PC-9 (cell line): ENCODE data around the gene PES1. TPM values are rescaled to one million over a fixed set of nuclear protein-coding genes. Genes with fewer than 3 reads are reported as not detected.

Experiments
- BruUV-seq: library from RNA; stranded (reverse); fragments of 400-500 nt; replicated peaks from 2 replicates; lab custom pipeline; 2021; lab: Mats Ljungman, UMichigan
- CTCF ChIA-PET: fragments of 300-600 bp; sonication (Branson Sonifier 250); formaldehyde crosslinking; loops from one replicate; lab custom pipeline; 2022; ENCODE audit warnings: antibody characterized with exemption; lab: Charles Lee
- POLR2A ChIA-PET: fragments of 300-600 bp; sonication (Branson Sonifier 250); formaldehyde crosslinking; loops from one replicate; lab custom pipeline; 2022; ENCODE audit warnings: antibody characterized with exemption; ENCODE audit not compliant: unreplicated experiment; lab: Charles Lee
- DNase-seq, 2 experiments: peaks; one replicate each; pipeline versions ENCODE4 v3.0.0 to v3.0.0-alpha.2; 2015 to 2022; ENCODE audit warnings: mixed read lengths in 1 of 2
- H2AFZ ChIP-seq: fragments of 200-600 bp; sonication (generic); 2 replicates; pipeline ENCODE4 v1.8.1; 2017; ENCODE audit warnings: antibody characterized with exemption
- H3F3A ChIP-seq: fragments of 200-600 bp; sonication (generic); 2 replicates; pipeline ENCODE4 v1.8.1; 2017; ENCODE audit warnings: antibody characterized with exemption, mild to moderate bottlenecking, low read depth; ENCODE audit not compliant: insufficient read depth
- H3K27ac ChIP-seq: fragments of 200-600 bp; sonication (generic); 2 replicates; pipeline ENCODE4 v1.6.1; 2016; ENCODE audit warnings: mixed run types
- H3K27me3 ChIP-seq: fragments of 200-600 bp; sonication (generic); 2 replicates; pipeline ENCODE4 v1.6.1; 2016; ENCODE audit warnings: low read depth, mixed run types; ENCODE audit not compliant: insufficient read depth
- H3K36me3 ChIP-seq: fragments of 200-600 bp; sonication (generic); 2 replicates; pipeline ENCODE4 v1.6.1; 2016; ENCODE audit warnings: low read depth, mixed run types
- H3K4me1 ChIP-seq: fragments of 200-600 bp; sonication (generic); replicated peaks from 2 replicates; pipeline ENCODE4 v1.6.1; 2016; ENCODE audit warnings: mixed run types; ENCODE audit not compliant: insufficient read depth
- H3K4me2 ChIP-seq: fragments of 200-600 bp; sonication (generic); 2 replicates; pipeline ENCODE4 v1.6.1; 2017; ENCODE audit warnings: mixed run types
- H3K4me3 ChIP-seq: fragments of 200-600 bp; sonication (generic); 2 replicates; pipeline ENCODE4 v1.6.1; 2016; ENCODE audit warnings: mixed run types
- H3K79me2 ChIP-seq: fragments of 200-600 bp; sonication (generic); 2 replicates; pipeline ENCODE4 v1.6.1; 2017; ENCODE audit warnings: low read depth, mixed run types
- H3K9me2 ChIP-seq: fragments of 200-600 bp; sonication (generic); 2 replicates; pipeline ENCODE4 v1.8.1; 2017; ENCODE audit warnings: mild to moderate bottlenecking; ENCODE audit not compliant: insufficient read depth
- H3K9me3 ChIP-seq: fragments of 200-600 bp; sonication (generic); 2 replicates; pipeline ENCODE4 v1.8.1; 2016; ENCODE audit warnings: low read depth; ENCODE audit not compliant: insufficient read depth
- H4K20me1 ChIP-seq: fragments of 200-600 bp; sonication (generic); 2 replicates; pipeline ENCODE4 v1.8.1; 2017; ENCODE audit not compliant: insufficient read depth
- CTCF ChIP-seq: fragments of 200-600 bp; sonication (generic); conservative IDR thresholded peaks from 2 replicates; pipeline ENCODE4 v1.6.1; 2017; ENCODE audit warnings: mixed run types, antibody characterized with exemption, mild to moderate bottlenecking, moderate library complexity
- EZH2 ChIP-seq: fragments of 200-600 bp; sonication (generic); IDR thresholded peaks from 2 replicates; pipeline ENCODE4 v1.8.0; 2017; ENCODE audit warnings: antibody characterized with exemption, low read depth
- intact Hi-C: fragments of 100-400 bp; cut with micrococcal nuclease; formaldehyde crosslinking; loops from one replicate; pipeline ENCODE4 v1.10.0; 2022; ENCODE audit not compliant: unreplicated experiment
- total RNA-seq: library from RNA; stranded (reverse); gene quantifications from 2 replicates; pipeline ENCODE4 v1.2.3, GENCODE V29; 2021

Gene PES1
- total RNA-seq, 1 experiment from 2014 or later, result 94.3 TPM

GRCh38 chr22:30557243-30557642, 34.5 kb downstream of the PES1 start:
- no peaks in the 10 kb centered on the region for H3K36me3 ChIP-seq
- no peak overlapping the region for H3K4me3 ChIP-seq
- BruUV-seq, result no TSS peak
- TF ChIP-seq EZH2, result no peak
- no peak for TF ChIP-seq CTCF
- no peaks in the 10 kb centered on the region for H3K79me2 ChIP-seq
- H3K9me3 ChIP-seq, result no peaks in the 10 kb centered on the region
- H4K20me1 ChIP-seq, result no peaks in the 10 kb centered on the region
- H3K27me3 ChIP-seq, result no peaks in the 10 kb centered on the region
- ChIA-PET POLR2A (no interaction called here), CTCF (interaction anchor here (1.1 kb wide), 1 partner anchor 78 kb away, joined by 5 read pairs; no protein-coding TSS in a partner anchor)
- no peak overlapping the region for H3K4me2 ChIP-seq
- H3K4me1 ChIP-seq, result peaks cover 14% of the 10 kb centered on the region
- H3K9me2 ChIP-seq, result no peaks in the 10 kb centered on the region
- intact Hi-C loops, result loop anchor here (2.0 kb wide), 1 partner anchor 198 kb away; no protein-coding TSS in a partner anchor
- peaks cover 13% of the 10 kb centered on the region for H3F3A ChIP-seq
- no peak overlapping the region for H3K27ac ChIP-seq
- DNase-seq, result no peak
- H2AFZ ChIP-seq, result no peak overlapping the region

GRCh38 chr22:30556388-30556787, 35.3 kb downstream of the PES1 start:
- Histone ChIP-seq H3K79me2 (no peaks in the 10 kb centered on the region), H3K4me3 (no peak overlapping the region), H4K20me1 (no peaks in the 10 kb centered on the region), H3K9me2 (no peaks in the 10 kb centered on the region), H3K27me3 (no peaks in the 10 kb centered on the region), H3K4me2 (no peak overlapping the region), H3K36me3 (no peaks in the 10 kb centered on the region), H3K27ac (no peak overlapping the region), H3K4me1 (peaks cover 6% of the 10 kb centered on the region), H2AFZ (no peak overlapping the region), H3F3A (peaks cover 5% of the 10 kb centered on the region), H3K9me3 (no peaks in the 10 kb centered on the region)
- ChIA-PET POLR2A (no interaction called here), CTCF (no interaction called here)
- BruUV-seq, result no TSS peak
- intact Hi-C loops, result loop anchor here (2.0 kb wide), 1 partner anchor 198 kb away; no protein-coding TSS in a partner anchor
- TF ChIP-seq CTCF, result no peak; the same call in 1 of the 2 replicates
- no peak for TF ChIP-seq EZH2
- DNase-seq, result no peak

DNA sequence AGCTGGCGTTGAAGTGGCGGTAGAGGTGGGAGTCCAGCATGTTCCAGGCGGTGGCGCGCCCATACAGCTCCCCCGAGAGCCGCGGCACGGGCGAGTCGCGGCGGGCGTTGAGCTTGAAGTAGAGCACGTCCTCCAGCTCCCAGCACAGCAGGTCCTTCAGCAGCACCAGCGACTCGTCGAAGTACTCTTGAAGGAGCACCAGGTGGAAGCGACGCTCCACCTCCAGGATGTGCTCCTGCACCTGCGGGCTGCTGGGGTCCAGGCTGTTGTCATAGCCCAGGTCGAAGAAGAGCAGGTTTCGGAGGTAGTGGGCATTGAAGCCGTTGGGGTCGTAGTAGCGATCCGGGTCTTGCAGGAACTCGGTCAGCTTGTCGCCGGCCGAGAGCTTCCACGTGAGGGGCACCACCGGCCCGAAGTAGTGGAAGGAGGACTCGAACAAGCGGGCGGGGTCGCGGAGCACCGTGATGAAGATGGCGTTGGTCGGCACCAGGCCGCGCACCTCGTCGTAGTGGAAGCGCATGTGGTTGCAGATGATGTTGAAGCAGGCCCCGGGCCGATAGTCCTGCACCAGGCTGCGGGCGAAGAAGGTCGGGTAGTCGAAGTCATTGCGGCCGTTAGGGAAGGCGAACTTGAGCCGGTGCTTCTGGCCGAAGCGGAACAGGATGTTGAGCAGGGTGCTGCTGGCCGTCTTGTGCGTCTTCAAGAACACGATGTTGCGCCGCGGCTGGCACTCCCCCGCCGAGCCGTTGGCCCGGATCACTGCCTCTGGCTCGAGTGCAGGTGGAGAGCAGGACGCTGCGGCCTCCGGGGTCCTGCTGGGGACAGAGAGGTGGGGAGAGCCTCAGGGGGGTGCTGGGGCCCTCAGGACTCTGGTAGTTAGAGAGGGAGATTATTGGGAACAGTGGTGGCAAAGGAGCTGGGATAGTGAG, 36.2 kb downstream of the PES1 start:
- Histone ChIP-seq H3K9me2 (no peaks in the 10 kb centered on the region), H3K9me3 (no peaks in the 10 kb centered on the region), H4K20me1 (no peaks in the 10 kb centered on the region), H3K4me1 (no peaks in the 10 kb centered on the region), H3K27ac (no peak overlapping the region), H3K36me3 (no peaks in the 10 kb centered on the region), H3K4me3 (no peak overlapping the region), H3K4me2 (no peak overlapping the region), H3F3A (peaks cover 3% of the 10 kb centered on the region; the same call in 1 of the 2 replicates), H3K79me2 (no peaks in the 10 kb centered on the region), H3K27me3 (no peaks in the 10 kb centered on the region), H2AFZ (no peak overlapping the region)
- TF ChIP-seq EZH2, result no peak
- DNase-seq, result no peak
- BruUV-seq, result no TSS peak
- CTCF ChIA-PET, result interaction anchor here (0.6 kb wide), 2 partner anchors 285 to 439 kb away, joined by 3 to 4 read pairs; no protein-coding TSS in a partner anchor
- POLR2A ChIA-PET, result no interaction called here
- intact Hi-C loops, result loop anchor here (2.0 kb wide), 1 partner anchor 199 kb away; no protein-coding TSS in a partner anchor
